ENCODE measurements around the gene ETFB.

DNA sequence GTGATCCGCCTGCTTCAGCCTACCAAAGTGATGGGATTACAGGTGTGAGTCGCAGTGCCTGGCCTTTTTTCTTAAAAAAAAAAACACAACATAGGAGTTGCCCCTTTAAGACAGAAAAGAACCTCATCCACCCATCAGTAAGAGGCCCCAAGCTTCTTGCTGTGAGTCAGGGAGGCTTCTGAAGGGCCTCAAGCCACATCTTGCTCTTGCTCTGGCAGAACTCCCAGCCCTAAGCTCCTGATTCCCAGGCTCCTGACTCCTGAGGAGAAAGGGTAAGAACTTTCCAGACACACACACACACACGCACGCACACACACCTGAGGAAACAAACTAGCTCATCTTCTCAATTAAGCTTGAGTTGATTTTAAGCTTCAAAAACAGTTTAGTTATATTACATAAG lies 6.9 kb downstream of the ETFB start:
- no peak for TF ChIP-seq EZH2 (IDR thresholded peaks at IDR 0.05; ENCODE audit: insufficient read depth, poor library complexity, severe bottlenecking)
- no peak for TF ChIP-seq EZH2phosphoT487 (IDR thresholded peaks at IDR 0.05; ENCODE audit: insufficient read depth, low read depth)

All from GM23248 (cell line).